Esophagus muscularis mucosa (tissue), 4 donors: Measurements from ENCODE around the gene KIF22.

Source experiments
- EP300 ChIP-seq: sonication (generic); formaldehyde crosslinking; IDR thresholded peaks from one replicate; pipeline ENCODE4 v1.6.1; 2017; ENCODE audit warnings: antibody characterized with exemption
- POLR2A ChIP-seq: fragments of 450-650 bp; IDR thresholded peaks from one replicate; pipeline ENCODE4 v1.6.1; 2017; ENCODE audit warnings: antibody characterized with exemption, moderate library complexity, mild to moderate bottlenecking, low read depth
- POLR2AphosphoS5 ChIP-seq, 2 donors: sonication (generic); formaldehyde crosslinking; IDR thresholded peaks; one replicate each; pipeline ENCODE4 v1.6.1; 2017; ENCODE audit warnings: antibody characterized with exemption in 2 of 2
- TF ChIP-seq, protein P1 (sequence below), 3 experiments: fragments of 200-600 bp in 2 of 3; fragments of 450-650 bp in 1 of 3; sonication (generic) in 2 of 3; IDR thresholded peaks; one replicate each; pipeline ENCODE4 v1.5.1; 2017 to 2019; ENCODE audit warnings: antibody characterized with exemption in 3 of 3, mild to moderate bottlenecking in 2 of 3, moderate library complexity in 1 of 3

GRCh38 chr16:29761882-29762281 is 28.7 kb upstream of the KIF22 start:
- TF ChIP-seq EP300 (no peak), POLR2AphosphoS5 (IDR thresholded peaks at IDR 0.05) (no peak), POLR2A (no peak)
- TF ChIP-seq, protein P1, sequence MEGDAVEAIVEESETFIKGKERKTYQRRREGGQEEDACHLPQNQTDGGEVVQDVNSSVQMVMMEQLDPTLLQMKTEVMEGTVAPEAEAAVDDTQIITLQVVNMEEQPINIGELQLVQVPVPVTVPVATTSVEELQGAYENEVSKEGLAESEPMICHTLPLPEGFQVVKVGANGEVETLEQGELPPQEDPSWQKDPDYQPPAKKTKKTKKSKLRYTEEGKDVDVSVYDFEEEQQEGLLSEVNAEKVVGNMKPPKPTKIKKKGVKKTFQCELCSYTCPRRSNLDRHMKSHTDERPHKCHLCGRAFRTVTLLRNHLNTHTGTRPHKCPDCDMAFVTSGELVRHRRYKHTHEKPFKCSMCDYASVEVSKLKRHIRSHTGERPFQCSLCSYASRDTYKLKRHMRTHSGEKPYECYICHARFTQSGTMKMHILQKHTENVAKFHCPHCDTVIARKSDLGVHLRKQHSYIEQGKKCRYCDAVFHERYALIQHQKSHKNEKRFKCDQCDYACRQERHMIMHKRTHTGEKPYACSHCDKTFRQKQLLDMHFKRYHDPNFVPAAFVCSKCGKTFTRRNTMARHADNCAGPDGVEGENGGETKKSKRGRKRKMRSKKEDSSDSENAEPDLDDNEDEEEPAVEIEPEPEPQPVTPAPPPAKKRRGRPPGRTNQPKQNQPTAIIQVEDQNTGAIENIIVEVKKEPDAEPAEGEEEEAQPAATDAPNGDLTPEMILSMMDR (IDR thresholded peaks at IDR 0.05), result no peak
